Keratinocyte (primary cell): Measurements from ENCODE around the gene TLR4.

Experiments
- CTCF ChIP-seq, 3 experiments: IDR thresholded peaks in 1 of 3; conservative IDR thresholded peaks in 1 of 3; optimal IDR thresholded peaks in 1 of 3; 2 replicates in 2 of 3; 3 replicates in 1 of 3; pipeline versions ENCODE3 to v1.5.1; 2011; ENCODE audit warnings: low read length in 3 of 3, mild to moderate bottlenecking in 3 of 3, moderate library complexity in 2 of 3, control low read depth in 1 of 3, inconsistent platforms in 1 of 3; ENCODE audit not compliant: insufficient read depth in 2 of 3; ENCODE audit errors: extremely low read depth in 1 of 3
- EZH2 ChIP-seq: IDR thresholded peaks from one replicate; pipeline ENCODE4 v1.6.1; 2012; ENCODE audit warnings: inconsistent platforms, mild to moderate bottlenecking, low read length, moderate library complexity

GRCh38 chr9:117729375-117729774 is 25.2 kb downstream of the TLR4 start:
- no peak for TF ChIP-seq EZH2
- TF ChIP-seq CTCF (optimal IDR thresholded peaks at IDR 0.05 in 1 of 3, IDR thresholded peaks at IDR 0.05 in 1 of 3, conservative IDR thresholded peaks at IDR 0.05 in 1 of 3; ENCODE audit: extremely low read depth in 1 of 3, insufficient read depth in 2 of 3, low read length in 3 of 3) = no peak
